Keratinocyte (primary cell): ENCODE results near the gene FBP1.
"Not testable (repeated sequence)": the region's sequence is repeated elsewhere in the genome, so short reads cannot be mapped to it uniquely, and the experiment has no call there.

ENCODE experiments used
- EZH2 ChIP-seq: IDR thresholded peaks from one replicate; pipeline ENCODE4 v1.6.1; 2012; ENCODE audit warnings: inconsistent platforms, mild to moderate bottlenecking, low read length, moderate library complexity
- TF ChIP-seq, protein P1 (sequence below), 3 experiments: IDR thresholded peaks in 1 of 3; conservative IDR thresholded peaks in 1 of 3; optimal IDR thresholded peaks in 1 of 3; 2 replicates in 2 of 3; 3 replicates in 1 of 3; pipeline versions ENCODE3 to v1.5.1; 2011; ENCODE audit warnings: low read length in 3 of 3, mild to moderate bottlenecking in 3 of 3, moderate library complexity in 2 of 3, control low read depth in 1 of 3, inconsistent platforms in 1 of 3; ENCODE audit not compliant: insufficient read depth in 2 of 3; ENCODE audit errors: extremely low read depth in 1 of 3

DNA sequence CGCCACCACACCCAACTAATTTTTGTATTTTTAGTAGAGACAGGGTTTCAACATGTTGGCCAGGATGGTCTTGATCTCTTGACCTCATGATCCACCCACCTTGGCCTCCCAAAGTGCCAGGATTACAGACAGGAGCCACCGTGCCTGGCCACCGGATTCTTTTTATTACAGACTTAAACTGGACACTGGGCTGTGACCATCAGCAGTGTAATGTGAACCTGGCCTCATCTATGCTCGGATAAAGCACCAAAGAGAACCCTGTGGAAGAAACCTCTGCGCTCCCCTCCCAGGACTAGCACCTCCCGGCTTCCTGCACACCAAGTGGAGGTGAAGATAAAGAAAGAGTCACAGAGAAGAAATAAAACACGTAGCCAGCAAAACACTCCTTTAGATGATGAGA, 46.6 kb downstream of the FBP1 start:
- not testable (repeated sequence) for TF ChIP-seq EZH2
- TF ChIP-seq, protein P1, sequence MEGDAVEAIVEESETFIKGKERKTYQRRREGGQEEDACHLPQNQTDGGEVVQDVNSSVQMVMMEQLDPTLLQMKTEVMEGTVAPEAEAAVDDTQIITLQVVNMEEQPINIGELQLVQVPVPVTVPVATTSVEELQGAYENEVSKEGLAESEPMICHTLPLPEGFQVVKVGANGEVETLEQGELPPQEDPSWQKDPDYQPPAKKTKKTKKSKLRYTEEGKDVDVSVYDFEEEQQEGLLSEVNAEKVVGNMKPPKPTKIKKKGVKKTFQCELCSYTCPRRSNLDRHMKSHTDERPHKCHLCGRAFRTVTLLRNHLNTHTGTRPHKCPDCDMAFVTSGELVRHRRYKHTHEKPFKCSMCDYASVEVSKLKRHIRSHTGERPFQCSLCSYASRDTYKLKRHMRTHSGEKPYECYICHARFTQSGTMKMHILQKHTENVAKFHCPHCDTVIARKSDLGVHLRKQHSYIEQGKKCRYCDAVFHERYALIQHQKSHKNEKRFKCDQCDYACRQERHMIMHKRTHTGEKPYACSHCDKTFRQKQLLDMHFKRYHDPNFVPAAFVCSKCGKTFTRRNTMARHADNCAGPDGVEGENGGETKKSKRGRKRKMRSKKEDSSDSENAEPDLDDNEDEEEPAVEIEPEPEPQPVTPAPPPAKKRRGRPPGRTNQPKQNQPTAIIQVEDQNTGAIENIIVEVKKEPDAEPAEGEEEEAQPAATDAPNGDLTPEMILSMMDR (optimal IDR thresholded peaks at IDR 0.05 in 1 of 3, IDR thresholded peaks at IDR 0.05 in 1 of 3, conservative IDR thresholded peaks at IDR 0.05 in 1 of 3; ENCODE audit: extremely low read depth in 1 of 3, insufficient read depth in 2 of 3, low read length in 3 of 3) = not testable (repeated sequence)
